ENCODE data around the gene NPY5R.

The NPY5R gene

DNA sequence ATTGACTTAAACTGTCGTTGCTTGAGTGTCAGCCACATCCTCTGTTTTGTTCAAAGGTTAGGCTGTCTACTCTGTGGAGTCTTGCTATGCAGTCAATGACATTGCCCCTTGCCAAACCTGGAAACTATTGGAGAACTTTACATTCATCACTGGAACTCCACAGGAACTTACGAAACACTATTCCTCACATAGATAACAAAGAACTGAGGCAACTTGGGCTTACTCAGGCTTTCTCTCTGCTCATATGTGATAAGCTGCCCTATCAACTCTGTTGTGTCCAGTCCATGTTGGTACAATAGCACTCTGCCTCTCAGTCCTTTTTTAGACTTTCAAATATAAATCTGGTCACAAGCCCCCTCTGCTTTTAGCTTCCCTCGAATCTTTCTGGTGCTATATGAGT lies 9.4 kb downstream of the NPY5R start:
- TF ChIP-seq POLR2A (IDR thresholded peaks at IDR 0.05; ENCODE audit: low read length) (no peak), GATA1 (IDR thresholded peaks at IDR 0.05; ENCODE audit: low read depth, low read length) (no peak)
- no peak for DNase-seq

DNA sequence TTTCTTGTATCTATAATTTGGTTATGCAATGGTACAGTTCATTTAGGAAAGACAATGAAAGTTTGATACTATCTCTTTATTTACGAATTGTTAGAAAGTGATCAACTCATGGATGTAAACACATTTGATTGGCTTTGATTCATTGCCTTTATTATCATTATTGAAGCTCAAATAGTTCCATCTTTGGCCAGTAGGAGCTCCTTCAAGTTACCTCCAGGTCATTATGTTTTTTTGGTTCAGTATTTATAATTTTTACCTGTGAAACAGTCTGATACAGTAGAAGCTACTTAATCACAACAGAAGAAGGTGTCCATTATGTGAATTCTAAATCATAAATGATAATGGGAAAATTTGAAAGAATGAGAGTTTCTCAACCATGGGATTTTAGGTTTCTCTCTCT lies 12.4 kb downstream of the NPY5R start:
- no peak for TF ChIP-seq POLR2A (IDR thresholded peaks at IDR 0.05; ENCODE audit: low read length)
- no peak for TF ChIP-seq GATA1 (IDR thresholded peaks at IDR 0.05; ENCODE audit: low read depth, low read length)
- no peak for DNase-seq

DNA sequence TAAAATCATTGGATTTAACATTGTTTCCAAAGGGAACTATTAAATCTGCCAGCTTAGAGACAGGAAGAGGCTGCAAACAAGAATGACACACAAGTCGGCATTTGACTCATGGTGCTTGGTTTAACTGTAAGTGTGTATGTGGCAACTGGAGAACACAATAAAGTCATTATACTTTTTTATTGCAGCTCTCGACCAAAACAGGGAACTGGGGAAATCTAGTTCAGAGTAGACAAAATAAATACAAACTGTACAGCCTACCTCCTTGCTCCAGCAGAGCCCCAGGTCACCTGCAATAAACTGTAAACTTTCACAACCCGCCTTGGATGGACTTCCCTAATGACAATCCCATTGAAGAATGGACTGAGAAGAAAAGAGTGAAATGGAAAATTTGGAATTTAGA lies 24.0 kb downstream of the NPY5R start:
- TF ChIP-seq GATA1 (IDR thresholded peaks at IDR 0.05; ENCODE audit: low read depth, low read length) = no peak
- TF ChIP-seq POLR2A (IDR thresholded peaks at IDR 0.05; ENCODE audit: low read length) = no peak

DNA sequence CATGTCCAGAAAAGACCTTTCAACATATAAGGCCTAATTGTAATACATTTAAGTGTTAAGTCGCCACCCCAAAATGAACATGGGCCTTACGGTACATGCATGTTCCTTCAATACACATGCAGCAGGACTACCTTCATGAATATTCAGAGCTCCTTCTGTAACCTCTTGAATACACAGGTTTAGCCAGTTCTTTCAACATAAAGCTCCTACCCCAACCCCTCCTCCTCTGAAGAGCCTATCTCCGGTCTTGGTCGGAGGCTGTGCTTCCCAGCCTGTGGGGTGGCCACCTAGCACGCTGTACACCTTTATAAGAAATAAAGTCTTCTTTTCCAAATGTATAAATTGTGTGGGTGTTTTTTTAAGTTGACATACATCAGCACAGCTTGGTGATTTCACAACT lies 28.3 kb downstream of the NPY5R start:
- DNase-seq = no peak
- no peak for TF ChIP-seq GATA1 (IDR thresholded peaks at IDR 0.05; ENCODE audit: low read depth, low read length)
- TF ChIP-seq POLR2A (IDR thresholded peaks at IDR 0.05; ENCODE audit: low read length) = no peak

More for the DNA sequence above, 24.0 kb downstream of the NPY5R start:
- DNase-seq = no peak

DNA sequence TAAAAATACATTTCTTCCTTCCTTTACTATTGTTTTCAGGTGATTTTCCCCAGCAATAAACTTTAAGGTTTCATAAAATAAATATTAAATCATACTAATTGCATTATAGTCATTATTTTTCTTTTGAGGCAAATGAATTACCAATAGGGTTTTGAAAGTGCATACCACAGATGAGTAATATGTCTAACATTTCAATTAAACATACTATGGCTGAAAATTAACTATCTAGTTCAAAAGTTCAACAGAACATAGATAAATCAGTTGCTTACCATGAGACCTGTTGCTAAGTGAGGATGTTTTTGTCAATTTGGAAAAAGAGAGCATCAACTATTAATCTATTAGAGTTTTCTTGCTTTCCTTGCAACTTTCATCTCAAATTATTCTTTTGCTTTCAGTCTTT lies 35.0 kb downstream of the NPY5R start:
- DNase-seq = no peak
- TF ChIP-seq POLR2A (IDR thresholded peaks at IDR 0.05; ENCODE audit: low read length) = no peak

DNA sequence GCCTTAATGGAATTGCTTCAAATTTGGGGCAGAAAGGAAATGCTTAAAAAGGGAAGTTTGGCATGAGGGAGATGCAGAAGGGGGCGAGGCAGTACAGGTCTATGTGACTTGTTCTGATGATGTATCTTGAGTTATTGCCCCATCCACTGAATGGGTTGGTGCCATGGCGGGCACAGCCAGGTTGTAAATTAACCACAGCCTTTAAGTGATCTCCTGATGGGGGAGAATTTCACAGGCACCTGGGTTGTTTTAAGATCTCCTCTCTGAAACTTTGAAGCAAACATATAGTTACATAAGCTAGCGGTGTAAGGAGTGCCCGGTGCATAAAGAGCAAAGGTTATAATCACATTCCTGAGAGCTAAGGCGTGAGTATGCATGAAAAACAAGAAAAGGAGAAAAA lies 37.0 kb downstream of the NPY5R start:
- DNase-seq = no peak
- TF ChIP-seq GATA1 (IDR thresholded peaks at IDR 0.05; ENCODE audit: low read depth, low read length) (no peak), POLR2A (IDR thresholded peaks at IDR 0.05; ENCODE audit: low read length) (no peak)

DNA sequence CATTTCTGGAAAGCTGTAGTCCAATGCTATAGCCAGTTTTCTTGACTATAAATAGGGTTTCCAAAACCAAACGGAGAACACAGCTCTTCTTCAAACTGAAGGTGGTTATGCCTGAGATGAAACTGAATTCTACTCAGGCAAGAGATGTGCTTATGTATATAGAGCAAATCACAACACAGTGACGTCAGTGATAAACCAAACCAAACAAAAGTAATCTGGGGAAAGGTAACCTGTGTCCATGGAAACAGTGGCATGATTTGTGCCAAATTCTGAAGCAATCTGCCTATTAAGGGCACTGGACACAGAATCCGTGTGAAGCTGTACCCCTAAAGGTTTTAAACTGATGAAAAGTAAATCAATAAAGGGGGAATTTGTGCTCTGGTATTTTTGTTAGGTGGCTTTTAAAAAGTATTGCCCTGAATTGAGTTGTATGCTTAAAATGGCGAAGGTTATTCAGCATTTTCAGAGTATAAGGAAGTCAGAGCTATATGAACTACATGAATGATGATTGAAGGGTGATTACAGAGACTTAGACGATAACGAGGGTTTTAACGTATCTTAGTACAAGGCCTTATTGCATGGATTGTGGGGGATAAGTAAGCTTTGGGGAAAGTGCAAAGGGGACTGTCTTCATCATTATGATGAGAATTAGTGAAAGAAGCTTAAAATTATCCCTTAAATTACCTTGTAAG lies 38.6 kb downstream of the NPY5R start:
- DNase-seq = no peak
- TF ChIP-seq GATA1 (IDR thresholded peaks at IDR 0.05; ENCODE audit: low read depth, low read length) (no peak), POLR2A (IDR thresholded peaks at IDR 0.05; ENCODE audit: low read length) (no peak)

DNA sequence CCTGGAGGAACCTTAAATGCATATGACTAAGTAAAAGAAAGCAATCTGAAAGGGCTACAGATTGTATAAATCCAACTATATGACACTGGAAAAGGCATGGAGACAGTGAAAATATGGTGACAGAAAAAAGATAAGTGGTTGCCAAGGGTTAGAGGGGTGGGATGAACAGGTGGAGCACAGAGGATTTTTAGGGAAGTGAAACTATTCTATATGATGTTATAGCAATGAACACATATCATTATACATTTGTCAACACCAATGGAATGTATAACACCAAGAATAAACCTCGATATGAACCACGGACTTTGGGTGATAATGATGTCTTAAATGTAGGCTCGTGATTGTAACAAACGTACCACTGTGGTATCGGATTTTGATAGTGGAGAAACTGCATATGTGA lies 40.7 kb downstream of the NPY5R start:
- DNase-seq = no peak
- no peak for TF ChIP-seq GATA1 (IDR thresholded peaks at IDR 0.05; ENCODE audit: low read depth, low read length)
- no peak for TF ChIP-seq POLR2A (IDR thresholded peaks at IDR 0.05; ENCODE audit: low read length)

DNA sequence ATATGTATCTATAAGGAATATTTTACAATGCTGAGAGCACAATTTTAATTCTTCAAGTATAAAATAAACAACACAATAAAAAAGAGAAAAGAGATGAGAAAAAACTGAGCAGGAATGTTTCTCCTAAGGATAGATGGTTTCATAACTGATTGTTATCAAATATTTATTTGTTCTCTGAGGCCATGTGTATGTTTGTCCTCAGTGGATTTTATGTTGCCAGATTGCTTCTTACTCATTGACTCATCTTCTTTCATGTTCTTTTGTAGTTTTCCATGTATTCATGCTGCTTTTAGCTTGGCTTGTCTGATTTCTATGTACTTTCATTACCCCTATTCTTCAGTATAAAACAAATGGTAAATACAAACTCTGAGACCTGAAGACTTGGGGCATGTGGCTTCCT lies 41.2 kb downstream of the NPY5R start:
- no peak for DNase-seq
- TF ChIP-seq POLR2A (IDR thresholded peaks at IDR 0.05; ENCODE audit: low read length) (no peak), GATA1 (IDR thresholded peaks at IDR 0.05; ENCODE audit: low read depth, low read length) (no peak)

DNA sequence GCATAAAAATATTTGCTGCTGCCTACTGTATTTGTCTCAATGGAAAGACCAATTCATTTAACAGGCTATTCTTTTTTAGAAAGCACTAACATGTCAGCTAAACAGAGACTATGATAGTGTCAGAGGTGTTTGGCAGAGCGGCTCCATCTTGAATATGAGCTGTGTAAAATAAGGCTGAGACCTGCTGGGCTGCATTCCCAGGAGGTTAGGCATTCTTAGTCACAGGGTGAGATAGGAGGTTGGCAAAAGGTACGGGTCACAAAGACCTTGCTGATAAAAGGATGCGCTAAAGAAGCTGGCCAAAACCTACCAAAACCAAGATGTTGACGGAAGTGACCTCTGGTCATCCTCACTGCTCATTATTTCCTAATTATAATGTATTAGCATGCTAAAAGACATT lies 41.8 kb downstream of the NPY5R start:
- TF ChIP-seq POLR2A (IDR thresholded peaks at IDR 0.05; ENCODE audit: low read length) (no peak), GATA1 (IDR thresholded peaks at IDR 0.05; ENCODE audit: low read depth, low read length) (no peak)
- DNase-seq = no peak

DNA sequence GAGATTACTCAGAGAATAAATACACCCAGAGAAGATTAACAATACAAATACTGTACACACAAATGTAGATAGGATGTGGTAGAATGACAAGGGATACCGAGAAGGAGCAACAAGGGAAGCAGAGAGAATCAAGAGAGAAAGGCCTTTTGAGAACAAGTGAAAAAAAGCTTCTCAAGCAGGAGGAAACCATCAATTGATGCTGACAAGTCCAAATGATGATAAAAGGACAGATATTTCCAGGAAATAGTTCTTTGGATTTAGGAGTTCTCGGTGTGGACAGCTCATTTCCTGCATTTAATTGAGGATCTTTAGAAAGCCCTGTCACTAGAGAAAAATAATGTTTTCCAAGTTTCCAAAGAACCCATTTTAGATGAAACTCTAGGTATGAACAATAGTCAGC lies 48.1 kb downstream of the NPY5R start:
- TF ChIP-seq GATA1 (IDR thresholded peaks at IDR 0.05; ENCODE audit: low read depth, low read length) (no peak), POLR2A (IDR thresholded peaks at IDR 0.05; ENCODE audit: low read length) (no peak)
- no peak for DNase-seq

DNA sequence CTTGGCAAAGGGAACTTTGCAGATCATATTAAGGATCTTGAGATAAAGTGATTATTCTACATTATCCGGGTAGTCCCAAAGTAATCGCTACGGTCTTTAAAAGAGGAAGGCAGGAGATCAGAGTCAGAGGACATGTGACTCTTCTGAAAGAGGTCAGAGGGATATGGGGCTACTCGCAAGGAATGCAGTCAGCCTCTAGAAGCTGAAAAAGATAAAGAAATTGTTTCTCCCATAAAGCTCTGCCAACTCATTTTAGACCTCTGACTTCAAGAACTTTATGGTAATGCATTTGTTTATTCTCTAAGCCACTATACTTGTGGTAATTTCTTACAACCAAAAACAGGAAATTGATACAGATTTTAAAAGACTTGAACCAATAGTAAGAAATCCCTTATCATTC lies 48.6 kb downstream of the NPY5R start:
- no peak for DNase-seq
- TF ChIP-seq GATA1 (IDR thresholded peaks at IDR 0.05; ENCODE audit: low read depth, low read length) = no peak
- TF ChIP-seq POLR2A (IDR thresholded peaks at IDR 0.05; ENCODE audit: low read length) = no peak

DNA sequence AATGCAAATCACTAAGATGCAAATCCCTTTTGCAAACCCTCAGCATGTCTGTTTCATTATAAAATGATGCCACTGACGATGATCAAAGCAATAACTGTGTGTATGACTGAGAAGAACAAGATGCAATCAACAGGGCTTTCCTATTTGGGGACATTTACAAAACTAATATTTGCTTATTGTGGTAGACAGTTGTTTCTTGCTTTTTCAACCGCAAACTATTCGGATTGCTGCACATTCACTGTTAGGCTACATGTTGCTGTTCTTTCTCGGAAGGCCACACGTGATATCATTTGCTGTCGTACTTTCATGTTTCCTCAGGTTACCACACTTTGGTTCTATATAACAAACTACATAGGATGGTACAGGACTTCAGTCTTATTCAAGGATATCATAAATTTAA lies 49.8 kb downstream of the NPY5R start:
- no peak for DNase-seq
- no peak for TF ChIP-seq GATA1 (IDR thresholded peaks at IDR 0.05; ENCODE audit: low read depth, low read length)
- no peak for TF ChIP-seq POLR2A (IDR thresholded peaks at IDR 0.05; ENCODE audit: low read length)

DNA sequence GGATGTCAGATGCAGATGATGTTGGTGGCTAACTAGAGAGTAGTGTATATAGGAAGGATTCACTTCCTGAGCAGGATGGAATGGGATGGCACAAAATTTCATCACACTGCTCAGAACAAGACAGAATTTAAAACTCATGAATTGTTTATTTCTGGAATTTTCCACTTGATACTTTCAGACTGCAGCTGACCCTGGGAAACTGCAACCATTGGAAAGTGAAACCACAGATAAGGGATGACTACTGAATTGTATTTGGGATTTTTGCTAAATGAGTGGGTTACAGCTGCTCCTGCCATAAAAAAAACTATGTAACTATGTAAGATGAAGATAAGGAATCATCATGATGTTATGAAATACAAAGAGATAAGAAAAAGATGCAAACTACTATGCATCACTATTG lies 51.4 kb downstream of the NPY5R start:
- no peak for DNase-seq
- TF ChIP-seq GATA1 (IDR thresholded peaks at IDR 0.05; ENCODE audit: low read depth, low read length) = no peak

DNA sequence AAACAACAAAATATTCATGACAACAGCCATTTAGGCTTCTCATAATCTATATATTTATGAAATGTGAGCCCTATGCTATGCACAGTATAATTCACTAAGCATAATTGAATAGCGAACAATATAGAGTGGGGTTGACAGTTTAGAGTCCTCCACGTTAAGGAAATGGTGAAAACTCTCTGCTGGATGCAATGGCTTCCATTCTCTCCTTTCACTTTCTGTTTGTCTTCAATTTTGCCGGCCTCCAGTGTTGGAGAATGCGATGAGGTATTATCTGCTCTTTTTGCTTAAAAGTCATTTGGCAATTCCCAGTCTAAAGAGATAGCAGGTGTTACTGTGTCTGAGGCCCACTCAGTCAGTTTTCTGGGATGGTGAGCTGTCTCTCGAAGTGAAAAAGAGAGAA lies 52.1 kb downstream of the NPY5R start:
- TF ChIP-seq GATA1 (IDR thresholded peaks at IDR 0.05; ENCODE audit: low read depth, low read length) (no peak), POLR2A (IDR thresholded peaks at IDR 0.05; ENCODE audit: low read length) (no peak)
- DNase-seq = no peak

DNA sequence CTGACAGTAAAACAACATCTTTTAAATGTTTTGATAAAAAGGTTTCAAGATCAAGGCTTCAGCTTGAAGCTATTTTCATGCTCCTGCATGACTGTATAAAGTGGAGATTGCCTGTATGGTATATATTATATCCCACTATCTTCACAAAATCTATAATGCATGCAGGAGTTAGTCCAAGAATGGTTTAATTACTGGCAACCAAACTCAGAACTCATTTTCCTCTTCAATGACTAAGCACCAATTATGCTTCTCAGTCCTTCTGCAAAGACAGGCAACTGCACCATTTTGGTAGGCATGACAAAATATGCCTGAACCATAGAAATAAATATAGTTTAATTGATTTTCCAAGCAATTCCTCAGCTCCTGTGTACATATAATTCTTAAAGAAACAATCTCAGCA lies 54.5 kb downstream of the NPY5R start:
- TF ChIP-seq GATA1 (IDR thresholded peaks at IDR 0.05; ENCODE audit: low read depth, low read length) (no peak), POLR2A (IDR thresholded peaks at IDR 0.05; ENCODE audit: low read length) (no peak)

More for the DNA sequence above, 54.5 kb downstream of the NPY5R start:
- no peak for DNase-seq
